HG03460 (cell line): ENCODE measurements around the gene ZNF385C.

Experiments used
- ATAC-seq: cut with Tn5 transposase; IDR thresholded peaks from one replicate; pipeline ENCODE4 v1.9.1; 2021; ENCODE audit not compliant: unreplicated experiment

The ZNF385C gene

DNA sequence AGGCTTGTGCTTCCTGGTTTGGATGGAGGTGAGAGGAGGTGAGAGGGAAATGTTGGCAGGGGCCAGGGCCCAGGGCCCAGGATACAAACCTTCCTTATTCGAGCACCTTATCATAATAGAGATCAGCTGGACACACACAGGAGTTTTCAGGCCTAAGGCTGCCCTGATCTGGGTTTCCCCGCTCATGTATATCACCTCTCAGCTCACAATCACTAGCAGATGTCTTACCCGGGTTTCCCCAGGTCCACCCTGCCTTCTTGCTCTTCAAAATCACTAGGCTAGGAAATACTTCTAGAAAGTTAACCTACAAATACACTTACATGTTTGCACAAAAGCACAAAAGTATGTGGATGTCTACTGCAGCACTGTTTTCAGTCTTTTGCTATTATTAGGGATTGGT is 28.6 kb upstream of the ZNF385C start:
- ATAC-seq, result no peak

DNA sequence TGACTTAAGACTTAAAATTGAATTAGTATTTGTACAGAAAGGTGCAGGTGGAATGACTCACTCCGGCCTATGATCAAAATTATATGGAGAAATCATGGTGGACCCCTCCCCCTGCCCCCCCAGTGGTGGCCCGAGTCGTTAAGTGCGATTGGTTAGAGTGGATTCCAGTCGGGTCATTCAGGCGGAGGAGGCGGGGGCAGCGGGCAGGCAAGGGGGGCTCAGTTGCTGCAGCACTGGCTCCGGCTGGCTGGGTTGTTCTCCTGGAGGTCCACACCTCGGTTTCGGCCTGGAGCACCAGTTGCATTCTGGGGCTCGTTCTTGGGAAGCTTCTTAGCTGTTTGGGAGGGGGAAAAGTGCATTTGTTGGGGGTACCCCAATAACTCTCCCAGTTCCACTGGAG is 27.3 kb upstream of the ZNF385C start:
- ATAC-seq, result no peak

DNA sequence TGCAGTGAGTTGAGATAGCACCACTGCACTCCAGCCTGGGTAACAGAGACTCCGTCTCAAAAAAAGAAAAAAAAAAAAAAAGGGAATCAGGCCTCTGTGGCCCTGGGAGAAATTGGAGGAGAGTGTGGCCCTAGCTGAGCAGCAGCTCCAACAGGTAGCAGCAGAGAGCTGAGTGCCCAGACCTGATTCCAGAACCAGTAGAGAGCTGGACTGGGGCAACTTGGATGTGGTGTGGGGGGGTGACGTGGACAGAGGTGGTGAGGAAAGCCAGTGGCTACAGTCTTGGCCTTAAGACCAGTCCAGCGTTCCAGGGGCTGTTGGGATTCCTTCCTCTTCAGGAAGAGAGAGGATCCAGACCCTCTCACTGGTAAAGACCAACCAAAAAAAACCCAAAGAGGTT is 26.0 kb upstream of the ZNF385C start:
- ATAC-seq, result no peak

DNA sequence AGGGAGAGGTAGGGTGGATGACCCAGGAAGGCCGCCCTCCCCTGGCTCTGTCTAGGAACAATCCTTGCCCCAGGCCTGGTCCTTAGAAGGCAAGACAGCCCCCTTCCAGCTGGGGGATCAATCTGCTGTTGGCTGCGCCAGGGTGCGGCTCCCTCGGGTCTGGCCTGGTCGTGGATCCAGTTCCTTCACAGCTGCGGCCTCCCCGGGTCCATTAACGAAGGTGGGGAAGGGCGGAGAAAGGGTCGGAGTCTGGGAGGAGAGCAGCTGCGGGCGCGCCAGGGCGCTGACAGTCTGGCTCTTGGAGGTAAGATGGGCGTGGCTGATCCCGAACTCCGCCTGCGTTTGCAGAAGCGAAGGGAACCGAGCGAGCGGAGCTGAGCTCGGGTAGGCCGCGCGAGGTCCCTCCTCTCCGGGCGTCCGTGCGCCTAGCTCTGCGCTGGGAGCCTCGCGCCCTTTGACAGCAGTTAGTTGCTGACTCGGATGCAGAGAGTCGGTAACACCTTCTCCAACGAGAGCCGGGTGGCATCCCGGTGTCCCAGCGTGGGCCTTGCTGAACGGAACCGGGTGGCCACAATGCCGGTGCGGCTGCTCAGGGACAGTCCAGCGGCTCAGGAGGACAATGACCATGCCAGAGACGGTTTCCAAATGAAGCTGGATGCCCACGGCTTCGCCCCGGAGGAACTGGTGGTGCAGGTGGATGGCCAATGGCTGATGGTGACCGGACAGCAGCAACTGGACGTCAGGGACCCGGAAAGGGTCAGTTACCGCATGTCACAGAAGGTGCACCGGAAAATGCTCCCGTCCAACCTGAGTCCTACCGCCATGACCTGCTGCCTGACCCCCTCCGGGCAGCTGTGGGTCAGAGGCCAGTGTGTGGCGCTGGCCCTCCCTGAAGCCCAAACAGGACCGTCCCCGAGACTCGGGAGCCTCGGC is 24.4 kb upstream of the ZNF385C start, which contains the start of gene HSPB9:
TSS of gene HSPB9 (plus strand) at position 434 of the 933 bp plus-strand sequence. CDS start at position 481, 47 bp downstream.
- no peak for ATAC-seq

DNA sequence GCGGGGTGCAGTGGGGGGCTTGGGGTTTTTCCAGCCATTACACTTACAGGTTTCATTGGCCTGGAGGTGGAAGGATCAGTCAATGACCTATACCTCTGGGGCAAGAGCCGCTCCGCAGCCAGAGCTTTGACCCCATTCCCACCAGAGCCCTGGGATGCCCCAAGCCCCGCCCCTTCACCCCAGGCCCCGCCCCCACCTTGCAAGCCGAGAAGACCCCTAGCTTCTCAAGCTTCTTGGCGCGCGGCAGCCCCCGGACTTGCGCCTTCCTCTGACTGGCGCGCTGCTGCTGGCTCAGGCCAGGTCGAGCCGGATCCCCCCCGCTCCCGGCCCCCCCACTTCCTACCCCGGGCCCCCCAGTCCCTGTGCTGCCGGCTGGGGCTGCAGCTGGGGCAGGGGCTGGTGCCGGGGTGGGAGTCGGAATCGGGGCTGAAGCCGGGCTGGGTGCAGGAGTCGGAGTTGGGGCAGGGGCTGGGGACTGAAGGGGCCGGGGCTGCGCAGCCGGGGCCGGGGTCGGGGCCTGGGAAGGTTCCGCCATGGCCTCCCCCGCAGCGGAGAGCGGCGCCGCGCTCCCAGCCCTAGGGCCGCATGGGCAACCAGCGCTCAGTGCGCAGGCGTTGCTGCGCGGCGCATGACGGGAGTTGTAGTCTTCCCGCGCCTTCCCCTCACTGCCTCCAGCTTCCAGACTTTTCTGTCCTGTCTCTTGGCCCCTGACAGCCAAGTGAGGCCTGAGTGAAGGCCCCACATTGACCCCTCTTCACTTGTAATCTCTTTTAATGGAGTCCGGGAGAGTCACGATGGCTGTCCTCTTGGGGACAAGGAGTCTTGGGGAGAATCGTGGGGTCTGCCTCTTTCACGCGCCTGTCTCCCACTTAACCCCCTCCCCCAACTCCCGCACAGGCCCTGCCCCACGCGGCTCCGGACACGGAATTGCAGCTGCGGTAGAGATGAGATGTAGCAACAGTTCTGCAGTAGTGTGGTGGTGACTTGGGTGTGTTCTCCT is 22.8 kb upstream of the ZNF385C start, which contains the start of gene KAT2A:
TSS of gene KAT2A (minus strand) at position 598 of the 1,000 bp plus-strand sequence. CDS start at position 535, 63 bp downstream.
- peak; percentile 64 for ATAC-seq

DNA sequence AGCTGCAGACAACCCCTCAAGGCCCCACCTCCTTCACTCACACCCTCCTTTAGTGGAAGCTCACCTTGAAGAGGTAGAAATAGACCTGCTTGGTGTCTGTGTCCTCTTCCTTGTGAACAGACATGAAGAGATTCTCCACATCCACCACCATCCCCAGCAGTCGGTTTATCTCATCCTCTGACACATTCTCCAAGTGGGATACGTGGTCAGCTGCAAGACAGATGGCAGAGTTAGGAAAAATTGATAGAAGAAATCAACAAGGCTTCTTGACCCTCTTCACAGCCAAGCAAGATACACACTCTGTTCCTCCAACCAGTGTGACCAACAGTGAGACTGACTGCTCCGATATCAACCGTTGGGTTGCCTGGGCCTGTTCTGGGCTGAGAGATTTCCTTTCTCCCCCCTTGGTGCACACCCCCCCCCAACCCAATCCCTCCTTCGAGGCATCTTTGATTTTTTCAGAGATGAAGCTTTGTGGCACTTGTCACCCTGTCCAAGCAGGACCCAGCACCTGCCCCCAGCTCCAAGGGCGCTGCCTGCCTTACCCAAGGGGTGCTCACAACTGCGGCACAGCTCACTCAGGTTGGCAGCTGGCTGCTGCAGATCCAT is 22.0 kb upstream of the ZNF385C start:
- no peak for ATAC-seq

DNA sequence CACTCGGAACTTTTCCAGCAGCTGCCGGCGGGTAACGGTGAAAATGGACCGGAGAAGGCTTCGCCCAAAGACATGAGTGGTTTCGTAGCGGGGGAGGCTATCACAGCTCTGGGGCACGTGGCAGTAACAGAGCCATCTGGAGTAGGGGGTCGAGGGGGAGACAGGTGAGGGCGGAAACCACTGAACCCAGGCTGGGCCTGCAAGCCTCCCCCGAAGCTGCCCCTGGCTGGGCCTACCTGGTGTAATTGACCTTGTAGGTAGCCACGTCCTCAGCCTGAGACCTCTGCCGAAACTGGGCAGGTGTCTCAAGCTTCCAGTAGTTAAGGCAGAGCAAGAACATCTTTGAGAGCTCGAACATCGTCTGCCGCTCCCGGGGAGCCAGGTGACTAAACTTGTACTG is 21.0 kb upstream of the ZNF385C start:
- no peak for ATAC-seq

DNA sequence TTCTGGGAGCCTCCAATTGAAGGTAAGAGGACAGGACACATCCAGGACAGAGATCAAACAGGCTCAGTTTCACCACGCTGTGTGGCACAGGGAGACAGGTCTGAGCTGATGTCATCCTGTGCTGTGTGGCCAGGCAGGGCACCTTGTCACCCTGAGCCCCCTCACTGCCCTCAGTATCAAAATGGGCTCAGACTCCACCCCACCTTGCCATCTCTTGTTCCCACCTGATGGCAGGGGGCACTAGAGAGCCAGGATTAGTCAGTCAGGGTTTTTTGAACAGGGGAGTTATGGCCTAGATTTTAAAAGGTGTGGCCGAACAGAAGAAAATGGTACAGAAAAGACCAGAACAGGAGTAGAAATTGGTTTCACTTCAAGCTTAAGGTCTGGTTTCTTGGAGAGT is 20.3 kb upstream of the ZNF385C start:
- no peak for ATAC-seq

DNA sequence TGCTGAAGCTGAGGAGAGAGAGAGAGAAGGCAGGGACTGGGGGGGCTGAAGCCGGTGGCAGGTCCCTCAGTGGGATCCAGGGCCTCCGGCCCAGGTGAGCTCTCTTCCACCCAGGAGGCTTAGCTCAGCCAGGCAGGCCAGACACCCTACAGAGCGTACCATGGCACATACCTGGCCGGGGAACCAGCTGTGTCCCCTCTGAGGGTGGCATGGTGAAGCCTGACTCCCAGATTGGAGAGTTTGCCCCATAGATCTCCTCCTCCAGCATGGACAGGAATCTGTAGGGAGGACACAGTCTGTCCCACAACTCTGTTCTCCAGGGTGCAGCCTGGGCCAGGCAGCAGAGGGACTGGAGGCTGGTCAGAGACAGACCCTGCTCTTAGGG is 19.8 kb upstream of the ZNF385C start:
- ATAC-seq, result no peak

DNA sequence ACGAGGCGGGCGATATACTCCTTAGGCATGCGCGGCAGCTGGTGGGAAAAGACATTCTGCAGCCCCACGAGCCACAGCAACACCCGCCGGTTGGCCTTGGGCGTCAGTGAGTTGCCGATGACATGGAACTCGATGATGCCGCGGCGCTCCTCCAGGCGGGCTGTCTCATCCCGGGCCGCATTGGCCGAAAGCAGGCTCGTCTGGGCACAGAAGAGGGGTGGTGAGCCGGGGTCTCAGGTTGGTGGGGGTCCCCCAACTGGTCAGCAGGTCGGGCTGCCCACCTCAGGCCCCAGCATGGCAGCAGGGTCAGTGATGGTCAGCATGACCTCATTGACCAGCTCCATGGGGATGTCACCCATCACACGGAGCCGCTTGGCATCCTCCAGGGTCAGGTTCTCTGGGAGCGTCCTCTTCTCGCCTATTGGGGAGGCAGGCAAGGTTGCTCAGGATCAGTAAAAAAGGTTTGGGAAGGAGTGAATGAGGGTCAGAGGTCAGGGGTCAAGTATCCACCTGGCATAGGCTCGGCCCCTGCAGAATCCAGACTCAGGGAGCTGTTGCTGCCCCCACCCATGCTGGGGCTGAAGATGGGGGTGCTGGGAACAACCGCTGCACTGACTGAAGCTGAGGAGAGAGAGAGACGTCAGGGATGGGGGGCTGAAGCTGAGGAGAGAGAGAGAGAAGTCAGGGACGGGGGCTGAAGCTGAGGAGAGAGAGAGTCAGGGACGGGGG is 19.3 kb upstream of the ZNF385C start:
- no peak for ATAC-seq

DNA sequence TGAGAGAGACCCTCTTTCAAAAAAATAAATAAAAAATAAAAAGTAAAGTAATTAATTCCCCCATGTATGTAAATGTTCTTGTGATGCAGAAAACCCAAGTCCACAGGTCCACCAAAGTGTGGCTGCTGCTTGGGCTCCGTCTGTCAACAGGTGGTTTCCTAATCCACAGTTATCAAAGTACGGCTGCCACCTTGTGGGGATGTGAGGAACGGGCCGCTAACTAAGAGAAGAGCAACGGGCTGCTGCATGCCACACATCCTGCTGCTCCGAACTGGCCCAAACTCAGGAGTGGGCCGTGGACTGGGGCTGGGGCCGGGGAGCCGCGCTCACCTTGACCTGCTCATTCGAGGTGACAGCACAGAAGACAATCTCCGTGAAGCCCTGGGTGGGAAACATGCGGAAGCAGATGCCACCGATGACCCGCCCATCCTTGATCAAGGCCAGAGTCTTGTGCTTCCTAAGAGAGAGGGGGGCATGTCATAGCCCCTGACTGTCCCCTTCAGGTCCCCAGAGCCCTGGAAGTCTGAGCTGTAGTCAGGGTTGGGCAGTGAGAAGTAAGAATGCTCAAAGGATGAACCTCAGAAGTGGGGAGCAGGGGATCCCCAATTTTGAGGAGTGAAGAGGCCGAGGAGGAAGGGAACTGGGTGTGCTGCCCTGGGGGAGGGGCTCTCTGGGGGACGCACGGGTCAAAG is 18.6 kb upstream of the ZNF385C start:
- ATAC-seq, result no peak

DNA sequence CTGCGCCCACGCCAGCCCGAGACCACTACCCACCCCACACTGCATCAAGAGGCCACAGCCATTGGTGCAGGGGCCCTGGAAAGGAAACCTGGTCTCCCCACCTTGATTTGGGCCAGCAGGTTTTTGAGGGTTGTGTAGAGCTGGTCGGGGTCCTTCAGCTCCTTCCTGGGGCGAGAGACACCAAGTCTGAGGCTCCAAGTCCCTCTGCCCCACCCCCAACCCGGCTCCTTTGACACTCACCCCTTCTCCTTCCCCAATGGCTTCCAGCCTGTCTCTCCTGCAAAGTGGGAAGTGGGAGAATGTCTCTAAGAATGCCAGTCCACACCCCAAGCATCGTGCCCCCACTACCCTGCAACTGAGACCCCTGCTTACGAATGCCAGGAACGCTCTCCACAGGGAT is 15.8 kb upstream of the ZNF385C start:
- no peak for ATAC-seq

DNA sequence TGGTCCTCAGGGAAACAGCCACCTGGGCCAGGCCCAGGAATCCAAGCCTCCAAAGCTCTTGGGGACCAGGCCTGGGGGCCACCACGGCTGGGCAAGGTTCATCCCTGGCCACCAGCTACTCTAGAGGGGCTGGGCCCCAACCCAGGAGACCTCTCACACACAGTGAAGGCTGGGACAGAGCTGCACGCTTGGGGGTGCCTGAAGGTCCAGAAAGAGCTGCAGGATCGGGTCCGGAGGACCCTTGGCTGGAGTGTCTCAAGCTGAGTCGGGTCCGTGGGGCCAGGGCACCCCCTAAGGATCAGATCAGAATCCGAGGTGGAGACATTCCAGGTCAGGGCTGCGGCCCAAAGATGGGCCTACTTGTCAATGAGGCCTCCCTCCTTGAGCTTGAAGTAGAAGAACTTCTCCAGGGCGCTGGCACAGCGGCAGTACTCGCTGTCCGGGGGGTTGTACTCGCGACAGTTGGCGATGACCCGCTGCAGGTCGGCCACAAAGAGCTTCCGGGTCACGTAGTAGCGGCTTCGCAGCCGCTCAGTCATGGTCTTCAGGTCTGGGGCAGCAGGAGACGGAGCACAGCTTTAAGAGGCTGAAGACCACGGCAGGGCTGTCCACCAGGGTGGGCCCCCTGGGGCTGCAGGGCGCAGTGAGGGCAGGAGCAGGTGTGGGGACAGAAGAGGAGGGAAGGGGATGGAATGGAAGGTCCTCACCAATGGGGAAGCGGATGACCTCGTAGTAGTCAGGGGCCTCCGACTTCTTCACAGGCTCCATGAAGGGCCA is 15.2 kb upstream of the ZNF385C start:
- ATAC-seq, result no peak

DNA sequence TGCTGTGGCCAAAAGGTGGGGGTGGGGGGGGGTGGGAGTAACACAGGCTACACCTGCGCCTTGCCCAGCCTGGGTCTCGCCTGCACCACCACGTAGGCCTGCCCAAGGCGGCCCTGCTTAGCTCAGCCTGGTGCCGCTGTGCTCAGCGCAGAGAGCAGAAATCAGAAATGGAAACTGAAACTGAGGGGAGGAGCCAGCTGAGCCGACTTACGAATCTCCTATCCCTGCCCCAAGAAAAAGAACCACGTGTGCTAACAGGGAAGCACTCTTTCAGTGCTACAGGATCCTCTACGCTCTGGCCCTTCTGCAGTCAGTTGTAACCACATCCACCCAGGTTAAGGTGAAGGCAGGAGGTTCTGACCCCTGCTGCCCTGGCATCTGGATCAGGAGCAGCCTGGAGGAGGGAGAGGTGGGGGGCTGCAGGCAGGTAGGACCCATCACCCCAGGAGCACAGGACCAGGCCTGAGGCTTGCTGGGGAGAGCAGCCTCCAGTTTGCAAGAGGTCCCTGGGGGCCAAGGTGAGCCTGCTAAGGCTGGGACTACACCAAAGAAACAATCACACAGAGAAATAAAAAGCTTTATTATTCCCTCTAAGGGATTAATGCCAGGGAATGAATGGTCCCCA is 14.4 kb upstream of the ZNF385C start, which contains the start of gene DHX58:
TSS of gene DHX58 (minus strand) at position 163 of the 625 bp plus-strand sequence. CDS start 822 bp downstream, outside the sequence.
- peak; percentile 77 for ATAC-seq

DNA sequence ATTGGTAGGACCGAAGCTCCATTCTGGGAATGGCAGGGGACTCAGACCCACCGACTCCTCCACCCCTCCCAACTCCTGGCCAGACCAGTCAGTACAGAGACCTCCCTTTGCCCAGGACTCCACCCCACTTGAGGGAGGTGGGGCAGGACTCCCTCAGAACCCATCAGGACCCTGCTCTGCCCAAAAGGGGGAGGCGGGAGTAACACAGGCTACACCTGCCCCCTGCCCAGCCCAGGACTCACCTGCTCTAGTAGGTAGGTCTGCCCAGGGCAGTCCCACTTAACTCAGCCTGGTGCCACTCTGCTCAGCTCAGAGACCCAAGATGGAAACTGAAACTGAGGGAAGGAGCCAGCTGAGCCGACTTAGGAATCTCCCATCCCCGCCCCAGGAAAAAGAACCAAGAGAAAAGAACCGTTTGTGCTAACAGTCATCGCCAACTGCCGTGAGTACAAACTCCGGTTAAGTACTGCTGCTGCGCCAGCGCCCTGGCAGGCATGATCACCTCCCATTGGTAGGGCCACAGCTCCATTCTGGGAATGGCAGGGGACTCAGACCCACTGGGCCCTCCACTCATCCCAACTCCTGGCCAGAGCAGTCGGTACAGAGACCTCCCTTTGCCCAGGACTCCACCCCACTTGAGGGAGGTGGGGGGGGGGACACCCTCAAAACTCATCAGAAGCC is 13.7 kb upstream of the ZNF385C start:
- no peak for ATAC-seq

DNA sequence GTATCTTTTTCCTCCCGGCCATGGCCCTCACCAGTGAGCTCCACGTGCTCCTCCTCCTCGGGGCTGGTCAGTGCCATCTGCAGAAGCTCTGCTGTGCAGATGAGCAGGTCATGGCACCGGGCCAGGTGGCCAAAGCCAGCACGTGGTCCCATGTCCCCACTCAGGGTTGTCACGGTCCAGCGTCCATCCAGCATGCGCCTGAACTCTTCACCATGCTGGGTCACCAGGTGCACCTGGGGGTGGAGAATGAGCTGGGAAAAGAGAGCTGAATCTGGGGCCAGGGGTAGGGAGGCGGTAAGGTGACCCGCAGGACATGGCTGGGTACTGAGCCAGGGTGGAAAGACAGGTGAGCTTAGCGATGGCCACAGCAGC is 13.0 kb upstream of the ZNF385C start:
- ATAC-seq, result no peak

DNA sequence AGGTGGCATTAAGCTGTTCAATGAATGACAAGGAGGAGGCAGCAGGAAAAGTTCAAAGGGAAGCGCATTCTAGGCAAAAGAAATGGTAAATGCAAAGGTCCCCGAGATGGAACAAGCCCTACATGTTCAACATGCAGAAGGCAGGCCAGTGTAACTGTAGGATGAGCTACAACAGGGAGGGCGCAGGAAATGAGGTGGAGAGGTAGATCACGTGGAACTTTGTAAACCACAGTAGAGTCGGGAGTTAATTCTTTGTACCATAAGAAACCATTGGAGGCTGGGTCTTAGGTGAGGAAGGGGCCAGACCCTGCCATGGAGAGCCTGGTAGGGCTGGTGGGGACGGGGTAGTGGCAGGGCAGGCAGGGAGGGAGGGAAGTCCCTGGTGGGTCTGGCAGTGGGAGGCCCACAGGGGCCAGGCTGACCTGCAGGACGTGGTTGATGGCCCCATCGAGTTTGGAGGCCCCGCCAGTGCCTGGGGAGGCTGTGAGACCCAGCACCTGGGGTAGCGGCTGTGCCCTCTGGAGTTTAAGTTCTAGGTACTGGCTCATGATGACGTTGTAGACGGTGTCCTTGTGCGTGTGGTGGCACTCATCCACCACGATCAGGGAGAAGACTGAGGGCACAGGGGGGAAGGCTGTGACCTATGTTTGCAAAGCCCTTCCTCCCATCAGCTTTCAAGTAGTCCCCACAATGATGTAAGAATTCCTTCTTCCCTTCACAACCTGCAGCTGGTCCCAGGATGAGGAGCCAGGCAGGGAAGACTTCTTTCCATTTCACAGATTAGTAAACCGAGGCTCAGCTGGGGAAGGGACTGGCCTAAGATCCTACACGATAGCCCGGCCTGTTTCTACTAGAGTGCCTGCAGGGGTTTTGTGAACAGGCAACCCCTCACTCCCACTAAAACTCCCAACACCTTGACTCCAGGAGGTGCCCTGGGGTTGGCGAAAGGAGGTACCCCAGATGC is 12.3 kb upstream of the ZNF385C start:
- no peak for ATAC-seq
